ENCODE data around the gene MAMLD1. TPM values are rescaled to one million over a fixed set of nuclear protein-coding genes. Genes with fewer than 3 reads are reported as not detected.

Gene MAMLD1
- total and polyA plus RNA-seq, 12 donors, result 1.4 to 11.2 (median 6.5) TPM

DNA sequence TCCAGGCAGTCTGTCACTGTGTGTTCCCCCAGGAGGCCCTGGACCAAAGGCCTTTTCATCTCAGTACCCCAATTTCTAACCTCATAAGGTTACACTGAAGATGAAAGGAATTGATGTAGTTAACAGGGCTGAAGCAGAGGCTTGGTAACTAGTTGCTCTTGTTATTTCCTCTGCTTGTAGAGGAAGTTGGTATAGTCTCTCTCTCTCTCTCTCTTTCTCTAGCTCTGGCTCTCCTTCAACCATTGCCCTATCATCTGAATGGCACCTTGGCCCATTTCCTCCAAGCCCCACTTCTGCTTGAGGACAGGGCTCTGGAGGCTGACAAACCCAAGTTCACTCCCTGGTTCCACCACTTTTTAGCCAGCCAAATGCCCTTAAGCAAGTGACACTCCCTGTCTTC is 96.1 kb downstream of the MAMLD1 start:
- DNase-seq, result no peak
- Histone ChIP-seq H3K9me3 (replicated peaks in 1 of 3) (no peaks in the 10 kb centered on the region), H3K36me3 (replicated peaks in 1 of 2) (no peaks in the 10 kb centered on the region), H3K27ac (no peak overlapping the region), H3K27me3 (no peaks in the 10 kb centered on the region), H3K4me3 (no peak overlapping the region), H3K4me1 (replicated peaks in 1 of 2) (no peaks in the 10 kb centered on the region)
- intact Hi-C loops (cut with DNase I), result loop anchor here in 1 of 2 donors (10.0 kb wide), 1 partner anchor 64 kb away; no protein-coding TSS in a partner anchor
- TF ChIP-seq, protein P1, sequence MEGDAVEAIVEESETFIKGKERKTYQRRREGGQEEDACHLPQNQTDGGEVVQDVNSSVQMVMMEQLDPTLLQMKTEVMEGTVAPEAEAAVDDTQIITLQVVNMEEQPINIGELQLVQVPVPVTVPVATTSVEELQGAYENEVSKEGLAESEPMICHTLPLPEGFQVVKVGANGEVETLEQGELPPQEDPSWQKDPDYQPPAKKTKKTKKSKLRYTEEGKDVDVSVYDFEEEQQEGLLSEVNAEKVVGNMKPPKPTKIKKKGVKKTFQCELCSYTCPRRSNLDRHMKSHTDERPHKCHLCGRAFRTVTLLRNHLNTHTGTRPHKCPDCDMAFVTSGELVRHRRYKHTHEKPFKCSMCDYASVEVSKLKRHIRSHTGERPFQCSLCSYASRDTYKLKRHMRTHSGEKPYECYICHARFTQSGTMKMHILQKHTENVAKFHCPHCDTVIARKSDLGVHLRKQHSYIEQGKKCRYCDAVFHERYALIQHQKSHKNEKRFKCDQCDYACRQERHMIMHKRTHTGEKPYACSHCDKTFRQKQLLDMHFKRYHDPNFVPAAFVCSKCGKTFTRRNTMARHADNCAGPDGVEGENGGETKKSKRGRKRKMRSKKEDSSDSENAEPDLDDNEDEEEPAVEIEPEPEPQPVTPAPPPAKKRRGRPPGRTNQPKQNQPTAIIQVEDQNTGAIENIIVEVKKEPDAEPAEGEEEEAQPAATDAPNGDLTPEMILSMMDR (IDR thresholded peaks at IDR 0.05), result no peak
- no peak for TF ChIP-seq POLR2A (IDR thresholded peaks at IDR 0.05)

- H3K4me3 ChIP-seq, result no peak overlapping the region
- H3K4me1 ChIP-seq (replicated peaks in 1 of 2), result no peaks in the 10 kb centered on the region
- WGBS, 4 donors, result 64 to 90% methylated on average over 1 of the region's 1 CpG; no CpG with 5 or more reads in 2 of the 4 donors
- H3K36me3 ChIP-seq (replicated peaks in 1 of 2), result no peaks in the 10 kb centered on the region
- H3K9me3 ChIP-seq (replicated peaks in 1 of 3), result no peaks in the 10 kb centered on the region
- no peaks in the 10 kb centered on the region for H3K27me3 ChIP-seq
- no peak overlapping the region for H3K27ac ChIP-seq
- intact Hi-C loops (cut with DNase I), result no loop called here
- no peak for DNase-seq
- TF ChIP-seq POLR2A (IDR thresholded peaks at IDR 0.05), result no peak
- TF ChIP-seq, protein P1 (IDR thresholded peaks at IDR 0.05), result no peak
These were observed 96.9 kb downstream of the MAMLD1 start for GRCh38 chrX:150460063-150460462.

- no peaks in the 10 kb centered on the region for H3K4me1 ChIP-seq (replicated peaks in 1 of 2)
These were observed 97.7 kb downstream of the MAMLD1 start for GRCh38 chrX:150460781-150461180.

GRCh38 chrX:150463566-150463965 is 100.4 kb downstream of the MAMLD1 start:
- Histone ChIP-seq H3K36me3 (replicated peaks in 1 of 2) (no peaks in the 10 kb centered on the region), H3K9me3 (replicated peaks in 1 of 3) (no peaks in the 10 kb centered on the region), H3K27me3 (no peaks in the 10 kb centered on the region), H3K4me3 (no peak overlapping the region), H3K27ac (no peak overlapping the region), H3K4me1 (replicated peaks in 1 of 2) (no peaks in the 10 kb centered on the region)
- intact Hi-C loops (cut with DNase I), result no loop called here
- TF ChIP-seq POLR2A (IDR thresholded peaks at IDR 0.05), result no peak
- TF ChIP-seq, protein P1 (IDR thresholded peaks at IDR 0.05), result no peak
- 33 to 76% (median 56%) methylated on average over 1 of the region's 1 CpG for WGBS, 4 donors
- no peak for DNase-seq

More at GRCh38 chrX:150460781-150461180, 97.7 kb downstream of the MAMLD1 start:
- DNase-seq, result no peak
- H3K27ac ChIP-seq, result no peak overlapping the region
- no peaks in the 10 kb centered on the region for H3K27me3 ChIP-seq
- 78 to 100% (median 98%) methylated on average over 2 to 3 of the region's 3 CpGs; no CpG with 5 or more reads in 1 of the 4 donors for WGBS, 4 donors
- H3K36me3 ChIP-seq (replicated peaks in 1 of 2), result no peaks in the 10 kb centered on the region
- intact Hi-C loops (cut with DNase I), result no loop called here
- no peak overlapping the region for H3K4me3 ChIP-seq
- no peaks in the 10 kb centered on the region for H3K9me3 ChIP-seq (replicated peaks in 1 of 3)
- TF ChIP-seq POLR2A (IDR thresholded peaks at IDR 0.05), result no peak
- TF ChIP-seq, protein P1 (IDR thresholded peaks at IDR 0.05), result no peak
